Astrocyte of the cerebellum (primary cell): ENCODE data around the gene HLA-B.

Source experiments
- DNase-seq: peaks from one replicate; pipeline ENCODE4 v3.0.0-alpha.2; 2011; ENCODE audit warnings: low read depth
- H3K4me3 ChIP-seq: 2 replicates; pipeline ENCODE4 v1.5.1; 2011; ENCODE audit warnings: mild to moderate bottlenecking, low read depth, low read length, moderate library complexity
- CTCF ChIP-seq: IDR thresholded peaks from 2 replicates; pipeline ENCODE4 v1.5.1; 2012; ENCODE audit warnings: low read length, low read depth, moderate library complexity, mild to moderate bottlenecking; ENCODE audit errors: missing control alignments
- in situ Hi-C: cut with HindIII; loops from 2 replicates; pipeline ENCODE4 v1.10.0; 2017; ENCODE audit warnings: low sequenced_read_pairs

The HLA-B gene

DNA sequence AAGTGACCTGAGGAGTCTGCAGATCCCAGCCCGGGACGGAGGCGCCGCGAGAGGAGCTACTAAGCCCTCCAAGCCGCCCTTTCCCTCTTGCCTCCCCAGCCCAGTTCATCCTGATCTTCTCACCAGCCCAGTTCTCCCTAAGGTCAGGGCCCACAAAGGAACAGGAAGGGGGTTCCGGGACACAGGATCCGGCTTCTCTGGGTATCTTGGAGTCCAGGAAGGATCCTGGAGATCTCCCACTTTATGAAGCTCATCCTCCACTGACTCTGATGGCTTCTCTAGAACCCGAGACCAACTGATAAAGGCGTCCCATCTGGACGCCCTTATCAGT, 48.2 kb downstream of the HLA-B start:
- in situ Hi-C loops, result no loop called here
- no peak for TF ChIP-seq CTCF
- DNase-seq, result no peak
- no peak overlapping the region for H3K4me3 ChIP-seq

- no peak overlapping the region for H3K4me3 ChIP-seq
- in situ Hi-C loops, result no loop called here
- no peak for DNase-seq
- TF ChIP-seq CTCF, result no peak
These were observed 48.7 kb downstream of the HLA-B start for GRCh38 chr6:31308050-31308844.

- H3K4me3 ChIP-seq, result no peak overlapping the region
- no peak for TF ChIP-seq CTCF
- DNase-seq, result no peak
- in situ Hi-C loops, result no loop called here
These were observed 49.3 kb downstream of the HLA-B start for GRCh38 chr6:31307669-31308049.

- no peak for DNase-seq
- no peak overlapping the region for H3K4me3 ChIP-seq
- in situ Hi-C loops, result no loop called here
- TF ChIP-seq CTCF, result no peak
These were observed 51.2 kb downstream of the HLA-B start for GRCh38 chr6:31305703-31306219.

DNA sequence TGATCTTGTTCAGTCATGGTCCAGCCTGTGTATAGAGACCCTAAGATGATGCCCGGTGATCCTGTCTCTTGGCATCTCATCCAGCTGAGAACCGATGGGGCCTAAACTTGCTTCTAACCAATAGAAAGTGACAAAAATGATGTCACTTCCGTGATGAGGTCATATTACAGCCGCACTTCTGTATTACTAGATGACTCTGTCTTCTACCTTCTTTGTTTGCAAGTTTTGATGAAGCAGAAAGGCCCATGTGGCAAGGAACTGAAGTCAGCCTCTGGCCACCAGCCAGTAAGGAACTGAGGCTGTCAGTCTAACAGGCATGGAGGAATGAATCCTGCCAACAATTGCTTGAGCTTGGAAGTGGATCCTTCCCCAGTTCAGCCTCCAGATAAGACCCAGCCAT, 52.3 kb downstream of the HLA-B start:
- no peak overlapping the region for H3K4me3 ChIP-seq
- DNase-seq, result no peak
- in situ Hi-C loops, result no loop called here
- TF ChIP-seq CTCF, result no peak
